ENCODE results near the gene DIPK1B. TPM values are rescaled to one million over a fixed set of nuclear protein-coding genes. Genes with fewer than 3 reads are reported as not detected.

DIPK1B gene
- total and polyA plus RNA-seq, 2 experiments from 2014 or later: 18.7 to 60.0 TPM

DNA sequence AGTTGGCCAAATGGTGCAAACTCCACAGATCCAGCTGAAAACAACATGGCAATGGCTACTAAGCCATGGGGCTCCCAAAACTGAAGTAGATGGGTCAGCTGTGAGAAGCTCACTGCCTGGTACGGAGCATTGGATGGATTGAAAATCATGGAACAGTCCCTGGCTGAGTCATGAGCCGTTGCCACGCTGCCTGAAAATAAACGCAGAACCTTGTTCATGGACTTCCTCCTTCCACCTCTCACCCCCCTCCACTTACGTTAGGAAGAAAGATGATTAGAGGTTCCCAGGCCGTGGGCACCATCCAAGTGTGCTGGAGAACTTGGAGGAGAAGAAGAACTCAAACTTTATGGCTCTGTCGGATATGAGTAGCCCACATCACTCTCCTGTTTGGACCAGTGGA is 6.8 kb upstream of the DIPK1B start:
- H3K27me3 ChIP-seq (ENCODE audit: insufficient read depth): peaks cover 3% of the 10 kb centered on the region; the same call in 1 of the 2 replicates
- TF ChIP-seq ZNF331 (CRISPR knock-in tag; IDR thresholded peaks at IDR 0.05; ENCODE audit: low read depth) (no peak), POLR2AphosphoS5 (IDR thresholded peaks at IDR 0.05; ENCODE audit: low read depth) (no peak), EZH2phosphoT487 (IDR thresholded peaks at IDR 0.05; ENCODE audit: unreplicated experiment) (no peak), CREB1 (CRISPR knock-in tag; IDR thresholded peaks at IDR 0.05; ENCODE audit: low read depth) (no peak), NANOG (IDR thresholded peaks at IDR 0.05; ENCODE audit: borderline replicate concordance) (no peak), STAT1 (IDR thresholded peaks at IDR 0.05; ENCODE audit: unreplicated experiment) (no peak), EZH2 (IDR thresholded peaks at IDR 0.05; ENCODE audit: low read depth, unreplicated experiment) (no peak), JUNB (IDR thresholded peaks at IDR 0.05; ENCODE audit: unreplicated experiment) (no peak), ZNF114 (CRISPR knock-in tag; IDR thresholded peaks at IDR 0.05) (no peak)
- TF ChIP-seq, protein P1, sequence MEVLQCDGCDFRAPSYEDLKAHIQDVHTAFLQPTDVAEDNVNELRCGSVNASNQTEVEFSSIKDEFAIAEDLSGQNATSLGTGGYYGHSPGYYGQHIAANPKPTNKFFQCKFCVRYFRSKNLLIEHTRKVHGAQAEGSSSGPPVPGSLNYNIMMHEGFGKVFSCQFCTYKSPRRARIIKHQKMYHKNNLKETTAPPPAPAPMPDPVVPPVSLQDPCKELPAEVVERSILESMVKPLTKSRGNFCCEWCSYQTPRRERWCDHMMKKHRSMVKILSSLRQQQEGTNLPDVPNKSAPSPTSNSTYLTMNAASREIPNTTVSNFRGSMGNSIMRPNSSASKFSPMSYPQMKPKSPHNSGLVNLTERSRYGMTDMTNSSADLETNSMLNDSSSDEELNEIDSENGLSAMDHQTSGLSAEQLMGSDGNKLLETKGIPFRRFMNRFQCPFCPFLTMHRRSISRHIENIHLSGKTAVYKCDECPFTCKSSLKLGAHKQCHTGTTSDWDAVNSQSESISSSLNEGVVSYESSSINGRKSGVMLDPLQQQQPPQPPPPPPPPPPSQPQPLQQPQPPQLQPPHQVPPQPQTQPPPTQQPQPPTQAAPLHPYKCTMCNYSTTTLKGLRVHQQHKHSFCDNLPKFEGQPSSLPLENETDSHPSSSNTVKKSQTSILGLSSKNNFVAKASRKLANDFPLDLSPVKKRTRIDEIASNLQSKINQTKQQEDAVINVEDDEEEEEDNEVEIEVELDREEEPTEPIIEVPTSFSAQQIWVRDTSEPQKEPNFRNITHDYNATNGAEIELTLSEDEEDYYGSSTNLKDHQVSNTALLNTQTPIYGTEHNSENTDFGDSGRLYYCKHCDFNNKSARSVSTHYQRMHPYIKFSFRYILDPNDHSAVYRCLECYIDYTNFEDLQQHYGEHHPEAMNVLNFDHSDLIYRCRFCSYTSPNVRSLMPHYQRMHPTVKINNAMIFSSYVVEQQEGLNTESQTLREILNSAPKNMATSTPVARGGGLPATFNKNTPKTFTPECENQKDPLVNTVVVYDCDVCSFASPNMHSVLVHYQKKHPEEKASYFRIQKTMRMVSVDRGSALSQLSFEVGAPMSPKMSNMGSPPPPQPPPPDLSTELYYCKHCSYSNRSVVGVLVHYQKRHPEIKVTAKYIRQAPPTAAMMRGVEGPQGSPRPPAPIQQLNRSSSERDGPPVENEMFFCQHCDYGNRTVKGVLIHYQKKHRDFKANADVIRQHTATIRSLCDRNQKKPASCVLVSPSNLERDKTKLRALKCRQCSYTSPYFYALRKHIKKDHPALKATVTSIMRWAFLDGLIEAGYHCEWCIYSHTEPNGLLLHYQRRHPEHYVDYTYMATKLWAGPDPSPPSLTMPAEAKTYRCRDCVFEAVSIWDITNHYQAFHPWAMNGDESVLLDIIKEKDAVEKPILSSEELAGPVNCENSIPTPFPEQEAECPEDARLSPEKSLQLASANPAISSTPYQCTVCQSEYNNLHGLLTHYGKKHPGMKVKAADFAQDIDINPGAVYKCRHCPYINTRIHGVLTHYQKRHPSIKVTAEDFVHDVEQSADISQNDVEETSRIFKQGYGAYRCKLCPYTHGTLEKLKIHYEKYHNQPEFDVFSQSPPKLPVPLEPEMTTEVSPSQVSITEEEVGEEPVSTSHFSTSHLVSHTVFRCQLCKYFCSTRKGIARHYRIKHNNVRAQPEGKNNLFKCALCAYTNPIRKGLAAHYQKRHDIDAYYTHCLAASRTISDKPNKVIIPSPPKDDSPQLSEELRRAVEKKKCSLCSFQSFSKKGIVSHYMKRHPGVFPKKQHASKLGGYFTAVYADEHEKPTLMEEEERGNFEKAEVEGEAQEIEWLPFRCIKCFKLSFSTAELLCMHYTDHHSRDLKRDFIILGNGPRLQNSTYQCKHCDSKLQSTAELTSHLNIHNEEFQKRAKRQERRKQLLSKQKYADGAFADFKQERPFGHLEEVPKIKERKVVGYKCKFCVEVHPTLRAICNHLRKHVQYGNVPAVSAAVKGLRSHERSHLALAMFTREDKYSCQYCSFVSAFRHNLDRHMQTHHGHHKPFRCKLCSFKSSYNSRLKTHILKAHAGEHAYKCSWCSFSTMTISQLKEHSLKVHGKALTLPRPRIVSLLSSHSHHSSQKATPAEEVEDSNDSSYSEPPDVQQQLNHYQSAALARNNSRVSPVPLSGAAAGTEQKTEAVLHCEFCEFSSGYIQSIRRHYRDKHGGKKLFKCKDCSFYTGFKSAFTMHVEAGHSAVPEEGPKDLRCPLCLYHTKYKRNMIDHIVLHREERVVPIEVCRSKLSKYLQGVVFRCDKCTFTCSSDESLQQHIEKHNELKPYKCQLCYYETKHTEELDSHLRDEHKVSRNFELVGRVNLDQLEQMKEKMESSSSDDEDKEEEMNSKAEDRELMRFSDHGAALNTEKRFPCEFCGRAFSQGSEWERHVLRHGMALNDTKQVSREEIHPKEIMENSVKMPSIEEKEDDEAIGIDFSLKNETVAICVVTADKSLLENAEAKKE (CRISPR knock-in tag; IDR thresholded peaks at IDR 0.05): no peak
- TF ChIP-seq, protein P2, sequence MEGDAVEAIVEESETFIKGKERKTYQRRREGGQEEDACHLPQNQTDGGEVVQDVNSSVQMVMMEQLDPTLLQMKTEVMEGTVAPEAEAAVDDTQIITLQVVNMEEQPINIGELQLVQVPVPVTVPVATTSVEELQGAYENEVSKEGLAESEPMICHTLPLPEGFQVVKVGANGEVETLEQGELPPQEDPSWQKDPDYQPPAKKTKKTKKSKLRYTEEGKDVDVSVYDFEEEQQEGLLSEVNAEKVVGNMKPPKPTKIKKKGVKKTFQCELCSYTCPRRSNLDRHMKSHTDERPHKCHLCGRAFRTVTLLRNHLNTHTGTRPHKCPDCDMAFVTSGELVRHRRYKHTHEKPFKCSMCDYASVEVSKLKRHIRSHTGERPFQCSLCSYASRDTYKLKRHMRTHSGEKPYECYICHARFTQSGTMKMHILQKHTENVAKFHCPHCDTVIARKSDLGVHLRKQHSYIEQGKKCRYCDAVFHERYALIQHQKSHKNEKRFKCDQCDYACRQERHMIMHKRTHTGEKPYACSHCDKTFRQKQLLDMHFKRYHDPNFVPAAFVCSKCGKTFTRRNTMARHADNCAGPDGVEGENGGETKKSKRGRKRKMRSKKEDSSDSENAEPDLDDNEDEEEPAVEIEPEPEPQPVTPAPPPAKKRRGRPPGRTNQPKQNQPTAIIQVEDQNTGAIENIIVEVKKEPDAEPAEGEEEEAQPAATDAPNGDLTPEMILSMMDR (conservative IDR thresholded peaks at IDR 0.05; ENCODE audit: low read depth in 2 of 2): no peak
- TF ChIP-seq, protein P3, sequence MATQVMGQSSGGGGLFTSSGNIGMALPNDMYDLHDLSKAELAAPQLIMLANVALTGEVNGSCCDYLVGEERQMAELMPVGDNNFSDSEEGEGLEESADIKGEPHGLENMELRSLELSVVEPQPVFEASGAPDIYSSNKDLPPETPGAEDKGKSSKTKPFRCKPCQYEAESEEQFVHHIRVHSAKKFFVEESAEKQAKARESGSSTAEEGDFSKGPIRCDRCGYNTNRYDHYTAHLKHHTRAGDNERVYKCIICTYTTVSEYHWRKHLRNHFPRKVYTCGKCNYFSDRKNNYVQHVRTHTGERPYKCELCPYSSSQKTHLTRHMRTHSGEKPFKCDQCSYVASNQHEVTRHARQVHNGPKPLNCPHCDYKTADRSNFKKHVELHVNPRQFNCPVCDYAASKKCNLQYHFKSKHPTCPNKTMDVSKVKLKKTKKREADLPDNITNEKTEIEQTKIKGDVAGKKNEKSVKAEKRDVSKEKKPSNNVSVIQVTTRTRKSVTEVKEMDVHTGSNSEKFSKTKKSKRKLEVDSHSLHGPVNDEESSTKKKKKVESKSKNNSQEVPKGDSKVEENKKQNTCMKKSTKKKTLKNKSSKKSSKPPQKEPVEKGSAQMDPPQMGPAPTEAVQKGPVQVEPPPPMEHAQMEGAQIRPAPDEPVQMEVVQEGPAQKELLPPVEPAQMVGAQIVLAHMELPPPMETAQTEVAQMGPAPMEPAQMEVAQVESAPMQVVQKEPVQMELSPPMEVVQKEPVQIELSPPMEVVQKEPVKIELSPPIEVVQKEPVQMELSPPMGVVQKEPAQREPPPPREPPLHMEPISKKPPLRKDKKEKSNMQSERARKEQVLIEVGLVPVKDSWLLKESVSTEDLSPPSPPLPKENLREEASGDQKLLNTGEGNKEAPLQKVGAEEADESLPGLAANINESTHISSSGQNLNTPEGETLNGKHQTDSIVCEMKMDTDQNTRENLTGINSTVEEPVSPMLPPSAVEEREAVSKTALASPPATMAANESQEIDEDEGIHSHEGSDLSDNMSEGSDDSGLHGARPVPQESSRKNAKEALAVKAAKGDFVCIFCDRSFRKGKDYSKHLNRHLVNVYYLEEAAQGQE (IDR thresholded peaks at IDR 0.05; ENCODE audit: unreplicated experiment): no peak
- TF ChIP-seq, protein P4, sequence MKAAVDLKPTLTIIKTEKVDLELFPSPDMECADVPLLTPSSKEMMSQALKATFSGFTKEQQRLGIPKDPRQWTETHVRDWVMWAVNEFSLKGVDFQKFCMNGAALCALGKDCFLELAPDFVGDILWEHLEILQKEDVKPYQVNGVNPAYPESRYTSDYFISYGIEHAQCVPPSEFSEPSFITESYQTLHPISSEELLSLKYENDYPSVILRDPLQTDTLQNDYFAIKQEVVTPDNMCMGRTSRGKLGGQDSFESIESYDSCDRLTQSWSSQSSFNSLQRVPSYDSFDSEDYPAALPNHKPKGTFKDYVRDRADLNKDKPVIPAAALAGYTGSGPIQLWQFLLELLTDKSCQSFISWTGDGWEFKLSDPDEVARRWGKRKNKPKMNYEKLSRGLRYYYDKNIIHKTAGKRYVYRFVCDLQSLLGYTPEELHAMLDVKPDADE (IDR thresholded peaks at IDR 0.05): no peak
- H3K4me3 ChIP-seq: no peak overlapping the region
- no peaks in the 10 kb centered on the region for H3K36me3 ChIP-seq (ENCODE audit: insufficient read depth)
- no peaks in the 10 kb centered on the region; the same call in 1 of the 2 replicates for H3K4me1 ChIP-seq (ENCODE audit: insufficient read depth)
- peaks cover 10% of the 10 kb centered on the region for H3K4me1 Mint-ChIP-seq
- ATAC-seq: no peak
- peaks cover 16% of the 10 kb centered on the region for H3K27me3 Mint-ChIP-seq (ENCODE audit: insufficient read depth, low read depth, poor library complexity)
- no peaks in the 10 kb centered on the region for H3F3A ChIP-seq (replicated peaks; ENCODE audit: low read depth)
- no peak overlapping the region for H3K27ac ChIP-seq (ENCODE audit: low read depth)
- H3K4me2 ChIP-seq: no peak overlapping the region
- DNase-seq (ENCODE audit: low spot score): no peak
- H4K20me1 ChIP-seq (replicated peaks; ENCODE audit: insufficient read depth): no peaks in the 10 kb centered on the region
- H3K9me3 Mint-ChIP-seq: no peaks in the 10 kb centered on the region
- H3K9me2 ChIP-seq (ENCODE audit: insufficient read depth): no peaks in the 10 kb centered on the region
- H3K27ac Mint-ChIP-seq: no peak overlapping the region
- H2AFZ ChIP-seq: no peak overlapping the region
- H3K4me3 Mint-ChIP-seq: no peak overlapping the region
- H3K36me3 Mint-ChIP-seq (ENCODE audit: low read depth): no peaks in the 10 kb centered on the region
- no peaks in the 10 kb centered on the region for H3K79me2 ChIP-seq (replicated peaks; ENCODE audit: insufficient read depth)

Data from GM23338 (cell line).